RCC 7860 (cell line): Measurements from ENCODE around the gene FHAD1.
"Not testable (repeated sequence)": the region's sequence is repeated elsewhere in the genome, so short reads cannot be mapped to it uniquely, and the experiment has no call there.

ENCODE experiments used
- DNase-seq: peaks from one replicate; pipeline ENCODE4 v3.0.0-alpha.2; 2015; ENCODE audit warnings: low spot score
- FAIRE-seq: peaks from 2 replicates; lab custom pipeline; 2012; peaks lifted over from hg19 to GRCh38; lab: Jason Lieb, UNC

The FHAD1 gene

GRCh38 chr1:15358565-15359133 lies 111.6 kb downstream of the FHAD1 start:
- DNase-seq (no peak), FAIRE-seq (no peak)

DNA sequence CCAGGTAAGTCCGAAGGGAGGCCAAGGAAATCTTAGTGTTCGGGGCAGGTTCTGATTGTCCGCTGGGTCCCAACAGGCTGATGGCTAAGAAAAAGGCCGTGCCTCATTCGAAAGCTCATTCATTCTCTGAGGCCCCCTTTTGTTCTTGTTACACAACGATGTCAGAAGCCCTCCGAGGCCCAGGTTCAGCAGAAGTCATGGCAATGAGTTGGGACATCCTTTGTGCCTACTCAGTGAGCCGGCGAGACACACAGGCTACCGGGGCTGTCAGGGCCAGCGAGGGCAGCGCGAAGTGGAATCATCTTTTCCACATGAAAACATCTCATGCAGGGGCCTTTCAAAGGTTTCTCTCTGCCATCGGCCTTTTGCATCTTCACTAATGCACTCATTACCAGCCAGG lies 113.7 kb downstream of the FHAD1 start:
- DNase-seq (no peak), FAIRE-seq (no peak)

DNA sequence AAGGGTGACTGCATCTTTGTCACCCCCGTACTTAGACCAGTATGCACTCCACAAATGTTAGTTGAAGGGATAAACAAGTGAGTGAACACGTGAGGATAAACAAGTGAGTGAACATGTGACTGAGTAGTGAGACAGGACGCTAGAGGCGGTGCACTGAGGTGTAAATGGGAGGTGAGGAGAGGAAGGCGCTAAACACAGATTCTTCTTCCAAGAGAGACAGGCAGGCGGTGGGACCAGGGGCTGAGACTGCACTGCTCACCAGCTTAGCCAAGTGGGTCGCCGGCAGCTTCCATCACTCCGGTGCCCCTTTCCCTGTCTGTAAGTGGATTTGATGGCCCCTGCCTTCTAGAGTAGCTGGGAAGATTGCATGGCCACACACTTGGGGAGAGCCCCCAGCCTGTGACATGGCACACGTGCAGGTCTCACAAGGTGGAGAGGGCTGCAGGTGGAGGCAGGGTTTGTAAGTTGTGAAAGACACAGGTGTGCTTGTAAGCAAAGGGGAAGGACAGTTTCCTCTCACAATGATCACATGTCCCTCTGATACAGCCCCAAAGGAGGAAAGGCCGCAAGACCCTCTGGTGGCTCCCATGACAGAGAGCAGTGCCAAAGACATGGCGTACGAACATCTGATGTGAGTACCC lies 115.2 kb downstream of the FHAD1 start:
- FAIRE-seq (no peak), DNase-seq (no peak)

DNA sequence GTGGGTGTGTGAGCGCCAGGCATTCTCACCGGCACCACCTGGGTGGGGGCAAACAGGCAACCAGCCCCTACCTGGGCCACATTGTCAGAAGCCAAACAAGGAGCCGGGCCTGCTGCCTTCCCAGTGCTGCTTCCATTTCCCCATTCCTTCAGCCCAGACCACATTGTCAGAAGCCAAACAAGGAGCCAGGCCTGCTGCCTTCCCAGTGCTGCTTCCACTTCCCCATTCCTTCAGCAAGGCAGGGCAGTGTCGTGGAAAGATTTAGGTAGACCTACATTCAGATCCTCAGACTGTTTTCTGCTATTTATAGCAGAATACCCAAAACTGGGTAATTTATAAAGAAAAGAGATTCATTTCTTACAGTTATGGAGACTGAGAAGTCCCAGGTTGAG lies 115.7 kb downstream of the FHAD1 start:
- DNase-seq: no peak
- FAIRE-seq: no peak

- DNase-seq: no peak
- FAIRE-seq: no peak
Observed at GRCh38 chr1:15364740-15365139, 117.7 kb downstream of the FHAD1 start.

DNA sequence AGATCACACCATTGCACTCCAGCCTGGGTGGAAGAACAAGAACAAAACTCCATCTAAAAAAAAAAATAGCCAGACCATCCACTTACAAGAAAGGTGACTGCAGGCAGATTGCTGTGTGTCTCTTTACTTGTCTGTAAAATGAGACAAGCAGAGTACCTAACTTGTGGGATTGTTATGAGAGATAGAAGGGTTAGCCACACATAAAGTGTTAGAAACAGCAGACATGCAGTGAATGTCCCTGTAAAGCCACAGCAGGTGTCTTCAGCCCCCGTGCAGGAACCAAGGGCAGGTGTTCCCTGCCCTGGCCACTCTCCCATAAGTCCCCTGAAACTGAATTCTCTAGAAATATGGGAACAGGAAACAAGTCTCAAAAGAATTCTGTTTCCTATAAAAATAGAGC lies 121.9 kb downstream of the FHAD1 start:
- FAIRE-seq: no peak

GRCh38 chr1:15370268-15370667 lies 123.2 kb downstream of the FHAD1 start:
- FAIRE-seq (no peak), DNase-seq (no peak)

More for the DNA sequence above, 121.9 kb downstream of the FHAD1 start:
- DNase-seq: no peak

DNA sequence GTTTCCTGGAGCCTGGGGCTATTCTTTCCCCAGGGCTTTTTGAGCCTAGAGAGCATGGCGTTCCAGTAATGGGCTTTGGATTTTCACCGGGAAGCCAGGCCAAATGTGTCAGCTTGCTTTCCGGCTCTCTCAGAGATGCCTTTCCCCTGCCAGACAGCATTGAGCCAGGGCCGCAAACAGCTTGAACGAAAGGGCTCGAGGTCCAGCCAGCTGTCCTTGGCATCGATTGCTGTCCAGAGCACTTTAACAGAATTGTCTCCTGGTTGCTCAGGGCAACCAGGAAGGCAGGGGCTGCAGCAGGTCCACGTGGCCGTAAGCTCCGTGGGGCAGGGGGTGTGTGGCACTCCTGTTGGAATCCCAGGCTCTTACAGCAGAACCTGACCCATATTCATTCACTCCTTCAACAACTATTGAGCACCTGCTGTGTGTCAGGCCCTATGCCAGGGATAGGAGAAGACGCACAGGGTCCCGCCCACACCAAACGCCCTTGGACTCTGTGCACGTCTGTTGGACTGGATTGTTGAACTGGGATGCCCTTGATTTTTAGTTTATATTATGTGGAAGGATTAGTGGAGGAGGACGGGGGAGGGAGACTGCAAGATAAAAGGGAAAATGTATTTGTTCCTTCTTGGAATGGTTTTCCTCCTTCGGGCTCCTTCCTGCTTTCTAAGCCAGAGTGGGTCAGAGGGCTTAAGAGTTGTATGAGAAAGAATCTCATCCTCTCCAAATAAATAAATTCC lies 123.9 kb downstream of the FHAD1 start:
- FAIRE-seq (no peak), DNase-seq (no peak)

- no peak for DNase-seq
- no peak for FAIRE-seq
Observed at GRCh38 chr1:15371610-15372545, 124.9 kb downstream of the FHAD1 start.

DNA sequence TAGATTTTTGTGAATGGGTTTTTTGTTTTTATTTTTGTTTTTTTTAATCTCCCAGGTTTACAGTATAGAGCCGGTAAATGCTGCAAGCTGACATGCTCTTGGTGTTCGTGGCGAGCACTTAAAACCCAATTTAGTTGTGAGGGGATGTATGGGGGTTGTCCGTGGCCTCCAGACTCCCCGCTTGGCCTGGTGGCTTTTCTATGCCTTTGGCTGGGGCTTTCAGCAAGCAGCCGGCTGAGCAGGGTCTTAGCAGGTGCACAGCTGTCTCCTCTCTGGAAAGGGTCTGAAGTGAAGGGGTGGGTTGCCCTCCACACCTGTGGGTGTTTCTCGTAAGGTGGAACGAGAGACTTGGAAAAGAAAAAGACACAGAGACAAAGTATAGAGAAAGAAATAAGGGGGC lies 131.7 kb downstream of the FHAD1 start:
- DNase-seq: no peak
- FAIRE-seq: no peak

DNA sequence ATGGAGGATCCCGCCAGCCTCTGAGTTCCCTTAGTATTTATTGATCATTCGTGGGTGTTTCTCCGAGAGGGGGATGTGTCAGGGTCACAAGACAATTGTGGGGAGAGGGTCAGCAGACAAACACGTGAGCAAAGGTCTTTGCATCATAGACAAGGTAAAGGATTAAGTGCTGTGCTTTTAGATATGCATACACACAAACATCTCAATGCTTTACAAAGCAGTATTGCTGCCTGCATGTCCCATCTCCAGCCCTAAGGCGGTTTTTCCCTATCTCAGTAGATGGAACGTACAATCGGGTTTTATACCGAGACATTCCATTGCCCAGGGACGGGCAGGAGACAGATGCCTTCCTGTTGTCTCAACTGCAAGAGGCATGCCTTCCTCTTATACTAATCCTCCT lies 132.1 kb downstream of the FHAD1 start:
- FAIRE-seq: not testable (repeated sequence)

GRCh38 chr1:15380601-15381508 lies 133.8 kb downstream of the FHAD1 start:
- FAIRE-seq (no peak), DNase-seq (no peak)

More for the DNA sequence above, 132.1 kb downstream of the FHAD1 start:
- DNase-seq: not testable (repeated sequence)

GRCh38 chr1:15381805-15382204 lies 134.8 kb downstream of the FHAD1 start:
- no peak for FAIRE-seq

GRCh38 chr1:15382601-15383518 lies 135.8 kb downstream of the FHAD1 start:
- DNase-seq (no peak), FAIRE-seq (no peak)

More at GRCh38 chr1:15381805-15382204, 134.8 kb downstream of the FHAD1 start:
- no peak for DNase-seq

GRCh38 chr1:15383810-15384209 lies 136.8 kb downstream of the FHAD1 start:
- FAIRE-seq: no peak

GRCh38 chr1:15384301-15384901 lies 137.4 kb downstream of the FHAD1 start:
- no peak for FAIRE-seq
- no peak for DNase-seq

More at GRCh38 chr1:15383810-15384209, 136.8 kb downstream of the FHAD1 start:
- no peak for DNase-seq

DNA sequence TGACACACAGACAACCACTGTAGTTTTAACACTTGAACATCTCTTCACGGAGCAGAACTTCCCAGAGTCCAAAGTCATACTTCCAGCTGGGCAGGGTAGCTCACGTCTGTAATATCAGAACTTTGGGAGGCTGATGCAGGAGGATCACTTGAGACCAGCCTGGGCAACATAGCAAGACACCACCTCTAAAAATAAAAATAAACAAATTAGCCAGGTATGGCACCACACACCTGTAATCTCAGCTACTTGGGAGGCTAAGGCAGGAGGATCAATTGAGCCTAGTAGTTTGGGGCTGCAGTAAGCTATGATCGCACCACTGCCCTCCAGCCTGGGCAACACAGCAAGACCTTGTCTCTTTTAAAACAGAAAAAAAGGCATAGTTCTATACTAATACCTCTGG lies 138.4 kb downstream of the FHAD1 start:
- FAIRE-seq (no peak), DNase-seq (no peak)

- no peak for FAIRE-seq
- DNase-seq: no peak
Observed at GRCh38 chr1:15386164-15386749, 139.2 kb downstream of the FHAD1 start.
